ENCODE measurements around the gene AHDC1.
A peak's percentile ranks its signal among the peaks of the same experiment; 100 is the strongest.
"Not testable (repeated sequence)": the region's sequence is repeated elsewhere in the genome, so short reads cannot be mapped to it uniquely, and the experiment has no call there.

Gene AHDC1

DNA sequence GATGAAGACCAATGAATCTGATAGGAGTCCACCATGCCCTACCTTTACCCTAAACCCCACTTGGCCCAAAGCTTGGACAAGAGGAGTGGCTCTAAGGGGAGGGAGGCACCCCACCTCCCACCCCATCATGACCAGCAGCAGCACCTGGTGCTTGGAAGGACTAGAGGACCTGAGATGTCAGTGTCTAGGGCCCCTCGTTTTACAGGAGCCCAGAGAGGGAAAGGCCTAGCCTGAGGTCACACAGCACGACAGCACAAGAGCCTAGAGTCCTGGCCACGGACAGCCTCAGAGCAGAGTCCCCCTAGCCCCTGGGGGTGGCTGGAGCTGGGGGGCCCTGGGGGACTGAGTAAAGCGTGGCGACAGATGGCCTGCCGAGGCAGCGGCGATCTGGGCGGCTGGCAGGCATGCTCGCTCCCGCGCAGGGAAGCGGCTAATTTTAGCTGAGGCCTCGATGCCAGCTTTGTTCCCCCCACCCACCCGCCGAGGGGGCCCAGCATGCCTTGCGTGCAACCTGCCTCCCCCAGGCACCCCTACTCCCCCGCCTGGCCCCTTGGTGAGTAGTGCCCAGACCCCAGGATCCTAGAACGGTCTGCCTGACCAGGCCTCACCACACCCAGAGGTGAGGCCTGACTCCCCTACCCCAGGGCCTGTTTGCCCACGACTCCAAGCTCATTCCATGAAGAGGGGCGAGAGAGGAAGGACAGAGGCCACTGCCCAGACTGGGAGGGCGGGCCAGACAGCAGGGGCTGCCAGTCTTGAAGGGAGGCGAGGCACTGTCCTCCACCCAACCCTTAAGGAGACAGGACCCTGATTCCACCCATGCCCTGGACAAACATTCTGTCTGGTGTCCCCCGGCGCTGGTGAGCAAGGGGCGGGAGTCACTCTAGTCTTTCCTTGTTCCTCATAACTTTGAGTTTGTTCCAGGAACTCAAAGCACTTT lies 39.0 kb downstream of the AHDC1 start:
- DNase-seq (ENCODE audit: low spot score): no peak

- DNase-seq (ENCODE audit: low spot score): peak; percentile 35
Measured at GRCh38 chr1:27563591-27564471, 40.1 kb downstream of the AHDC1 start.

- DNase-seq (ENCODE audit: low spot score): no peak
Measured at GRCh38 chr1:27563341-27563590, 40.7 kb downstream of the AHDC1 start.

GRCh38 chr1:27562534-27563340 lies 41.2 kb downstream of the AHDC1 start:
- no peak for DNase-seq (ENCODE audit: low spot score)

GRCh38 chr1:27562021-27562420 lies 41.9 kb downstream of the AHDC1 start:
- no peak for DNase-seq (ENCODE audit: low spot score)

- DNase-seq (ENCODE audit: low spot score): no peak
Measured at GRCh38 chr1:27561124-27561899, 42.6 kb downstream of the AHDC1 start.

DNA sequence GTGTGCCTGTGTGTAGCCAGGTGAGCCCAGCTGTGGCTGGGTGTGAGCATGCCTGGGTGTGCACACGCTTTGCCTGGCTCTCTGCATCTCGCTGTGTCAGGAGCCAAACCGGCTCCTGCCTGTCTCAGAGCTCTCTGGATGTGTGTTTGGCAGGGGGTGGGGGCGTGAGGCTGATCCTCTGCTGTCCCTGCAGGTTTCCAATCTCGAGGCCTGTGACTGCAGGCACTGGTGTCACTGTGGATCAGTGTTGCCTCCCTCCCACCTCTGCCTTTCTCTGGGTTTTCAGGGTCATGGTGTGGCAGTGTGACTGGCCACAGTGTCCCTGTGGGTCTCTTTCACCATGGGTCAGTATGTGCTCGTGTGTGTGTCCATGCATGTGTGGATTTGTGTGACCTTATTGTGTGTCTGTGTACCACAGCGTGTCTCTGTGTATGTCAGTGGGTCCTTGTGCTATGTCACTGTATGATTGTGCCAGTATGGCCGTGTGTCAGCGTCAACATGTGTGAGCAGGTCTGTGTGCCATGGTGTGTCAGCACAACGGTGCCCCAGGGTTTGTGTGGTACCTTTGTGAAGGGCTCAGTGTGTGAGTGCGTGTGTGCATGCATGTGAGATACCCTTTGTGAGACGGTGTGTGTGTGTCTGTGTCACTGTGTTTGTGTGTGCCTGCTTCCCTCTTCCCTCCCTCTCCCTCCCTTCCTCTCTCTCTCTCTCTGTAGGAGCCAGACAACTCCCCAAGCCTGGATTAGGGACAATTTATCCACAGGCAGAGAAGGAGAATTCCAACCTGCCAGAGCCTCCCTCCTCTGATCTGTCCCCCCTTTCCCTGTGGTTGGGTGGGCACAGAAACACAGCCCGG lies 43.4 kb downstream of the AHDC1 start:
- no peak for DNase-seq (ENCODE audit: low spot score)

GRCh38 chr1:27559466-27560030 lies 44.4 kb downstream of the AHDC1 start:
- DNase-seq (ENCODE audit: low spot score): no peak

- no peak for DNase-seq (ENCODE audit: low spot score)
Measured at GRCh38 chr1:27557596-27558340, 46.2 kb downstream of the AHDC1 start.

GRCh38 chr1:27556781-27557595 lies 47.0 kb downstream of the AHDC1 start:
- DNase-seq (ENCODE audit: low spot score): peak; percentile 72

DNA sequence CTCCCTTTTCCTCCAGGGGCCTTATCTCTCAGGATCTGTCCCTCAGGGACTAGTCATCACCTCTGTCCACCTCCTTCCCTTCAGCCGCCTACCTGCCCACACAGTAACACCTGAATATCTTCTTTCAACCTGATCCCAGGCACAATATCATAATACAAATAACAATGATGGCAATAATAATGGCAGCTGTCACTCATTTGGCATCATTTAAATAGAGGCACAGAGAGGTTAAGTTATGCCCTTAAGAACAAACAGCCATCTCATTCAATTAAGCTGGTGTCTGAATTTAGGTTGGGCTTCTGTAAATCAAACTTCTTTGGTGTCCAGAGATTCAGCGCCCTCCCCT lies 47.5 kb downstream of the AHDC1 start:
- DNase-seq (ENCODE audit: low spot score): no peak

DNA sequence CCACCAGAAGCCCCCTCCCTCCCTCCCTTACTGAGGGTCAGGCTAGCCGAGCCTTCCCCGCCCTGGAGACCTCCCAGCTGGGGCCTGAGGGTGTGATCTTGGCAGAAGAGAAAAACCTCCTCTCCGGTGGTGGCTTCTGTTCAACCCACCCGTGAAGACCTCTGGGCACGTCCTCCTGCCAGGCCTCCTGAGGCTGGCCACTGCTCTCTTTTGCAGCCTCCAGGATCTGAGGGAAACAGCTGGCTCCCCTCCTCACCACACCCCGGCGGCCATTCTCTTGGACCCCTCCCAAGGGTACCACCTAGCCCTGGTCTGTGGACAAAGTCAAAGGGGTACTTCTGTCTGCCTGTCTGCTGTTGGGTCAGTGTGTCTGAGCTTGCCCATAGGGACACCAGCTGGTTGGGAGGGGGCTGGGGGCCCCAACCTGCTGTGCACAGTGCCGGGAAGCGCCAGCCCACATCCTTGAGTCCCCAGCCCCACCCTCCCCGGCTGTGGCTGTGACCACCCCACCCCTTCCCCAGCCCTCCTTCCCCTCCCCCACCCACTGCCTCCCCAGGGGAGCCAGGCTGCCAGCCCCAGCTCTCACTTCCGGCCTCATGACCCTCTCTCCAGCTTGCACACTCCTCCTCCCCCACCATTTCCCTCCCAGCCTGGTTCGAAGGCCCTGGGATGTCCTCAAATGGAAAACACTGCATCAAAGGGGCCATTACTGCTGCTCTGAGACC lies 48.1 kb downstream of the AHDC1 start:
- no peak for DNase-seq (ENCODE audit: low spot score)

DNA sequence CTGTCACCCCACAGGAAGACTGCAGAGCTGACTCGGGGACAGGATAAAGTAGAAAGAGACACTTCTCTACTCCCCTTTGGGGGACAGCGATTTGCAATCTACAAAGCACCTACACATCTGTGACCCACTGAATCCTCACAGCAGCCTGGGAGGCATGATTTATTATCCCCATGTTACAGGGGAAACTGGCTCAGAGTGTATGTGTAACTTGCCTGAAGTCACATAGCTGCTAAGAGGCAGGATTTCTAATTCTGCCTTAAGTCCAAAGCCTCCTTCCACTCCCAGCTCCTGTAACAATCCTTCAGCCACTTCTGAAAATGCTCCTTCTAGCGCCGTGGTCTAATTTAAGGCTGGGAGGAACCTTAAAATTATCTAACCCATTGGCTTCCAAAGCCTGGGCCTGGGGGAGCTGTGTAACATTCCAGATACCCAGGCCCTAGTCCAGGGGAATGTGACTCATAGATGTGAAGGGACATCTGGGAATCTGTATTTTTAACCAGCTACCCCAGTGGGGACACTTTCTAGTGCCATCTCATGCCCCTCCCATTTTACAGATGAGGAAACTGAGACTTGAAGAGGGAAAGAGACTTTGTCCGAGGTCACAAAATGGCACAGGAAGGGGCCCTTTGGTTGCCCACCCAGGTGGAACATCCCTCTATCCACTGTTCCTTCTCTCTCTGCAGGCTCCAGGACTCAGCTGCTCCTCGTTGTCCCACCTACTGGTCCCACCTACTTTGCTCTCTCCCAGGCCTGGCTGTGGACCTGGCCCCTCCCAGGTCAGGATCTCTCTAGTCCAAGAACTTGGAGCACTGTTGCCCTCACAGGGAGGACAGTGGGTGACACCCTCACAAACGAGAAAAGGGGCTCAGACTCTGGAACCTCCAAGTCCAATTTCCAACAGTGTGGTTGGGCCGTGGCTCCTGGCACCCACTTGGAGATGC lies 48.9 kb downstream of the AHDC1 start:
- DNase-seq (ENCODE audit: low spot score): no peak

GRCh38 chr1:27554293-27554692 lies 49.7 kb downstream of the AHDC1 start:
- no peak for DNase-seq (ENCODE audit: low spot score)

GRCh38 chr1:27553823-27554222 lies 50.1 kb downstream of the AHDC1 start:
- not testable (repeated sequence) for DNase-seq (ENCODE audit: low spot score)

- DNase-seq (ENCODE audit: low spot score): no peak
Measured at GRCh38 chr1:27552911-27553420, 51.0 kb downstream of the AHDC1 start.

DNA sequence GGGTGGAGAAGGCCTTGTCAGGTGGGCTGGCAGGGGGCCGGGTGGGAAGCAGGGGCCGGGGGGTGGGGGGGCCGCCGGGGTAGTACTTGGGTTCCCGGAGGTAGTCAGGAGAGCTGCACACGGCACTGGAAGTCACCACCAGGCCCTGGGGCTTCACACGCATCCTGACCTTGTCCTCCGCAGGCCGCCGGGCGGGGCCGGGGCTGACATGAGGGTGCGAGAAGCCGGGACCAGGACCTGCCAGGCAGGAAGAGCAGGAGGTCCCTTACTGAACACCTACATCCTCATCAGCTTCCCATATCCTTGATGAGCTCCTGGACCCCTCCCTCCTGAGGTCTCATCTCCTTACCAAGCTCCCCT lies 52.0 kb downstream of the AHDC1 start:
- DNase-seq (ENCODE audit: low spot score): no peak
